GM13977 (cell line): ENCODE results near the gene RSAD1.

ENCODE experiments used
- DNase-seq: peaks from one replicate; pipeline ENCODE4 v3.0.0; 2012; ENCODE audit warnings: low spot score
- in situ Hi-C: fragments of 300-500 bp; cut with MboI; formaldehyde crosslinking; loops from one replicate; pipeline ENCODE4 v1.12.0; 2022; ENCODE audit warnings: low sequenced_read_pairs, low pct_unique_long_range_greater_than_20kb, mixed read lengths, inconsistent platforms; ENCODE audit not compliant: unreplicated experiment
- TF ChIP-seq, protein P1 (sequence below): IDR thresholded peaks from 2 replicates; pipeline ENCODE4 v1.5.1; 2012; ENCODE audit warnings: mild to moderate bottlenecking, control low read depth; ENCODE audit not compliant: insufficient read depth; ENCODE audit errors: extremely low read depth, missing control alignments

Gene RSAD1

GRCh38 chr17:50476545-50477315 is 1.9 kb upstream of the RSAD1 start:
- in situ Hi-C loops: no loop called here
- TF ChIP-seq, protein P1, sequence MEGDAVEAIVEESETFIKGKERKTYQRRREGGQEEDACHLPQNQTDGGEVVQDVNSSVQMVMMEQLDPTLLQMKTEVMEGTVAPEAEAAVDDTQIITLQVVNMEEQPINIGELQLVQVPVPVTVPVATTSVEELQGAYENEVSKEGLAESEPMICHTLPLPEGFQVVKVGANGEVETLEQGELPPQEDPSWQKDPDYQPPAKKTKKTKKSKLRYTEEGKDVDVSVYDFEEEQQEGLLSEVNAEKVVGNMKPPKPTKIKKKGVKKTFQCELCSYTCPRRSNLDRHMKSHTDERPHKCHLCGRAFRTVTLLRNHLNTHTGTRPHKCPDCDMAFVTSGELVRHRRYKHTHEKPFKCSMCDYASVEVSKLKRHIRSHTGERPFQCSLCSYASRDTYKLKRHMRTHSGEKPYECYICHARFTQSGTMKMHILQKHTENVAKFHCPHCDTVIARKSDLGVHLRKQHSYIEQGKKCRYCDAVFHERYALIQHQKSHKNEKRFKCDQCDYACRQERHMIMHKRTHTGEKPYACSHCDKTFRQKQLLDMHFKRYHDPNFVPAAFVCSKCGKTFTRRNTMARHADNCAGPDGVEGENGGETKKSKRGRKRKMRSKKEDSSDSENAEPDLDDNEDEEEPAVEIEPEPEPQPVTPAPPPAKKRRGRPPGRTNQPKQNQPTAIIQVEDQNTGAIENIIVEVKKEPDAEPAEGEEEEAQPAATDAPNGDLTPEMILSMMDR: no peak
- DNase-seq: no peak

DNA sequence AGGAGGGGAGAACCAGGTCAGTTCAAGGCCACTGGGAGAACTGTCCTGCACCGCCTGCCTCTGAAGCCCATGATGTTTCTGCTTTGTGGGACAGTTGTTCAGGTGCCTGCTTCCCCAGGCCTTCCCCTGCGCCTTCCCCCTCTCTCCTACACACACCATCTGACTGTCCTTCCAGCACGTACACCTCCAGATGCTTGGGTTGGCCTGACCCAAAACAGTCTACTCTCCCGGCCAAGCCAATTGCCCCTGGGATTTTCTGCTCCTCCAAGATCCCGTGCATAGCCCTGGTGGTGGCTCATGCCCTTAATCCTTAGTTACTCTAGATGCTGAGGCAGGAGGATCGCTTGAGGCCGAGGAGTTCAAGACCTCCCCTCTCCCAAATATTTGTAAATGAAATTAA is 684 bp upstream of the RSAD1 start:
- no peak for DNase-seq
- TF ChIP-seq, protein P1: no peak
- in situ Hi-C loops: no loop called here

DNA sequence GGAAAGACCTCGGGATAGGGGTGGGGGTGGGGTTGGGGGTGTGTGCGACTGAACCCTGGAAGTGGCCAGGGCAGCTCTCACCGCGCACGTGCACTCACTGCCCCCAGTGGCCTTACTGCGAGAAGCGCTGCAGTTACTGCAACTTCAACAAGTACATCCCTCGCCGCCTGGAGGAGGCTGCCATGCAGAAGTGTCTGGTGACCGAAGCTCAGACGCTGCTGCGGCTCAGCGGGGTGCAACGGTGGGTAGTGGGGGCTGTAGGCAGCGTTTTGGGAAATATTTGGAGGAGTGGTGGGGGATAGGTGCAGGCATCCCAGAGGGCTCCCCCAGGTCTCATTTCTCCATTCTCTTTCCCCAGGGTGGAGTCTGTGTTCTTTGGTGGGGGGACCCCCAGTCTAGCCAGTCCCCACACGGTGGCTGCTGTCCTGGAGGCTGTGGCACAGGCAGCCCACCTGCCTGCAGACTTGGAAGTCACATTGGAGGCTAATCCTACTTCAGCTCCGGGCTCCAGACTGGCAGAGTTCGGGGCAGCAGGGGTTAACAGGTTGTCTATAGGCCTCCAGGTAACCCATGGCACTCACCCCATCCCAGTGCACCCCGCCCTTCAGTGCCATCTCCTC is 972 bp downstream of the RSAD1 start:
- in situ Hi-C loops: loop anchor here (10.0 kb wide), 1 partner anchor 165 kb away; no protein-coding TSS in a partner anchor
- DNase-seq: peak; percentile 83
- TF ChIP-seq, protein P1: peak; percentile 59

- in situ Hi-C loops: loop anchor here (10.0 kb wide), 1 partner anchor 165 kb away; no protein-coding TSS in a partner anchor
Measured at GRCh38 chr17:50480142-50480764, 1.6 kb downstream of the RSAD1 start.

GRCh38 chr17:50480854-50481490 is 2.3 kb downstream of the RSAD1 start:
- TF ChIP-seq, protein P1: no peak
- DNase-seq: no peak
- in situ Hi-C loops: loop anchor here (10.0 kb wide), 1 partner anchor 164 kb away; no protein-coding TSS in a partner anchor

More at GRCh38 chr17:50480142-50480764, 1.6 kb downstream of the RSAD1 start:
- TF ChIP-seq, protein P1: no peak
- DNase-seq: no peak

GRCh38 chr17:50481648-50482047 is 3.0 kb downstream of the RSAD1 start:
- no peak for DNase-seq
- in situ Hi-C loops: loop anchor here (10.0 kb wide), 1 partner anchor 163 kb away; no protein-coding TSS in a partner anchor
- TF ChIP-seq, protein P1: no peak
